ENCODE results near the gene KLHDC8A.
A peak's percentile ranks its signal among the peaks of the same experiment; 100 is the strongest.

KLHDC8A gene

DNA sequence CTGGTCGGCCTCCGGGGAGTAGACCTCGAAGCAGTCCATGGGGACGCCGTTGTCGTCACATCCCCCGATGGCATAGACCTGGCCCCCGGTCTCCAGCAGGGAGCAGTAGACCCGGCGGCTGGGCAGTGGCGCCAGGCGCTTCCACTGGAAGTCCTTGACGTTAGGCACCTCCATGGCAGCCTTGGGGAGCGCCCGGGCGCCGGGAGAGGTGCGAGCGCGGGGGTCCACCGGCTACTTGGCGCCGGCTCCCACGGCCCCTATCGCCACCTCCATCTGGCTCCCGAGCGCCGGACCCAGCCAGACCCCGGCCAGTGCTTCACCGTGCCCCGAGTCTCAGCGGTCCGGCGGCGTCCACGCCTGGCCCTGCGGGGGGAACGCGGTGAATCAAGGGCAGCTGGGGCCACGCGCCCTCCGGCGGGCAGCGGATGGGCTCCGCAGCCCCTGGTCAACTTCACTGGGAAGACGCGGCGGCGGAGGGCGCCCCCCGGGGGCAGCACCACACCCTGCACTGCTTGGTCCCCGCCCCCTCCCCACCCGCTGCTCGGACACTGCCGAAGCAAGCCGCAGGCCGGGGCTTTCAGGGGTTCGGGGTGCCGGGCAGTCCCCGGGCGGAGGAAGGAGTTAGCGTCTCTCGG, 13.2 kb downstream of the KLHDC8A start:
- peak in 1 of 2 donors; percentile 10 for DNase-seq

GRCh38 chr1:205342986-205343385, 13.7 kb downstream of the KLHDC8A start:
- DNase-seq = no peak

DNA sequence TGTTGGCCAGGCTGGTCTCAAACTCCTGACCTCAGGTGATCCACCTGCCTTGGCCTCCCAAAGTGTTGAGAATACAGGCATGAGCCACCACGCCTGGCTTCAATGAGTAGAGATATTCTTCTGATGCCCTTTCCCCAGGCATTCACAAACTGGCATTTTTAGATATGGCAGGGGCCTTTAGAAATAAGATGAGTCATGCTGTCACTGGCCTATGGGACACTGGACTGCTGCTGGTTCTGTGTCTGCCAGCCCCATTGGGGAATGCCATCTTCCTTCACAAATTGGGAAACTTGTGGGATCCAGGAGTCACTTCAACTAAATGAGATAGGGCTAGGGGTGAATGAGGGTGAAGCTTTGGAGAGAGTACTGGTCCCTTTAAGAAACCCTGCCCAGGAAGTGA, 16.0 kb downstream of the KLHDC8A start:
- DNase-seq = no peak

- no peak for DNase-seq
Measured at GRCh38 chr1:205339717-205340116, 17.0 kb downstream of the KLHDC8A start.

DNA sequence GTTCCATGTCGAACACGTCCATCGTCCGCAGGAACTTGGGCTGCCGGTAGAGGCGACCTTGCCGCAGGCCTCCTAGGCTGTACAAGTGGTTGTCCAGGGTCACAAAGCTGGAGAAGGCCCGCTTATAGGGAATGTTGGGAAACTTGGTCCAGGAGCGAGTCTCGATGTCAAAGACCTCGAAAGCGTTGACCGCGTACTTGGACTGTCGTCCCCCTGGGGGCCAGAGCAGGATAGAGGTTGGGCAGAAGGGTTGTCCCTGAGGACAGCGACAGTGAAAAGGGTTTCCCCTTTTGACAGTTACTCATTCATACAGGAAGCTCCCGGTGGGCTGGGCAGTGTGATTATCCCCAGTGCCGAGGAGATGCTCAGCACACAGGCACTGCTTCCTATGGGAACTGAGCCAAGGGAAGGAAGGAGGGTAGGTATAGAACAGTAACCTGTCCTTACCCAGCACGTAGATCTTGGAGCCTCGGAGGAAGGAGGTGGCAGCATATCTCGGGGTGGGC, 17.5 kb downstream of the KLHDC8A start:
- DNase-seq = no peak

- no peak for DNase-seq
Measured at GRCh38 chr1:205338011-205338410, 18.7 kb downstream of the KLHDC8A start.

GRCh38 chr1:205337481-205337880, 19.2 kb downstream of the KLHDC8A start:
- DNase-seq = no peak

DNA sequence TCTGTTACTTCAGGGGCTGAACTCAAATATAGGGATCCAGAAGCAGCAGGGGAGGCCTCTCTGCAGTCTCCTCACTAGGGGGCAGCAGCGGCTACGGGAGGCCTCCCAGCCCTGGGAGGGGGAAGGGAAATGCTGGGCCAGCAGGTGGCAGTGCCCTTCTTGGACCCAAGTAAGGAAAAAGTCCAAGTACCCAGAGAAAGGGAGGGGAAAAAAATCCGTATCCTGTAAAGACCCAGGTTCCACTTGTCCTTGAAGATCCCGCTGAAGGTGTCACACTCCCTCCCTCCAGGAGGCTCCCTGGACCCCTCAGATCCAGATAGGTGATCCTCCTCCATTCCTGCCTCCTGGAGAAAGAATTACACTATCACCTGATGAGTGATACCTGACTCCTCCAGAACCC, 21.0 kb downstream of the KLHDC8A start:
- peak; percentile 78 to 83 for DNase-seq

- DNase-seq = no peak
Measured at GRCh38 chr1:205332015-205332791, 24.5 kb downstream of the KLHDC8A start.

DNA sequence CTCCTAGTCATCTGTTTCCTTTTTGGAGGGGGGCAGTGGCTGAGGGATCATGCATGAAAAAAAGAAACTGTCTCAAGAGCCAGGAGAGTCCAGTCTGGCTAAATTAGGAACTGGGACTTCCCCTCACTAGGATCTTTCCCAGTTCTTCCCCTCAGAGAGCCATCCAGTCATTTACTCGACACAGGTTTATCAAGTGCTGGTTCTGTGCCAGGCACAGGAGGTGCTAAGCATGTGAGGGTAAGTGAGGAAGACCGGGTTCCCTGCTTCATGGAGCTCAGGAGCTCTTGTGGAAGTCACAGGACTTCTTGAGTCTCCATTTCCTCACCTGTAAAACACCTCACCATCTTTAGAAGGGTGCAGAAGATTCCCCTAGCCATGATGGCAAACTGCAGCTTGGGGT, 26.6 kb downstream of the KLHDC8A start:
- no peak for DNase-seq

DNA sequence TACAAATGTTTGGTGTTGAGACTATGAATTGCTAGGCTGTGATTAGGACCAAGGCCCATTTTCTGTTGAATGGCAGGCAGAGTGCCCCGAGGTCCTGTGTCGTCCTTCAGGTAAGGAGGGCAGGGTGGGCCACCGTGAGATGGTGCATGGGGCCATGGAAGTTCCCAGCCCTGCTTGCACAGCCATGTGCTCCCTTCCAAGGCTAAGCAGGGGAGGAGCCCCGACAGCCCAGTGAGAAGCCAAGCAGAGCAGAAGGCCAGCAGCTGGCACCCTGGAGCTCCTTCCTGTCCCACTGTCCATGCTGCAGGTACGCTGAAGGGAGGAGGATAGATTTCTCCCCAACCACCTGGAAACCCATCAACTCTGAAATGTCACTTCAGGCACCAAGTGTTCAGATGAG, 27.0 kb downstream of the KLHDC8A start:
- no peak for DNase-seq

DNA sequence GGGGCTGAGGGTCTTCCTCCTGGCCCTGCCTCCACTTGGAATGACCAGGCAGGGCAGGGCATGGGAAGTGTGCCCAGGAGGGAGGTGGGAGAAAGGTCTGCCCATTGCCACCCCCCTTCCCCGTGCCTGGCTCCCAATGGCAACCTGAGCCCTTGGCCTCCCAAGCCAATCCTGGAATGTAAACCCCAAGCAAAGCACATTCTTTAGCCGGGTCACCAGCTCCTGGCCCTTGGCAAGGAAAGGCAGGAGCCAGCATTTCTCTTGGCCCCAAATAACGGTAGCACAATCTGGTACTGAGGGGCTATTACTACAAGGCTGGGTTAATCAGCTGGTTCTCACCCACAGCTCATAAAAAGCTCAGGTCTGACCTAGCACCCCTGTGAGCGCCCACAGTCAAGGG, 28.2 kb downstream of the KLHDC8A start:
- DNase-seq = no peak

- no peak for DNase-seq
Measured at GRCh38 chr1:205326812-205327466, 29.8 kb downstream of the KLHDC8A start.

DNA sequence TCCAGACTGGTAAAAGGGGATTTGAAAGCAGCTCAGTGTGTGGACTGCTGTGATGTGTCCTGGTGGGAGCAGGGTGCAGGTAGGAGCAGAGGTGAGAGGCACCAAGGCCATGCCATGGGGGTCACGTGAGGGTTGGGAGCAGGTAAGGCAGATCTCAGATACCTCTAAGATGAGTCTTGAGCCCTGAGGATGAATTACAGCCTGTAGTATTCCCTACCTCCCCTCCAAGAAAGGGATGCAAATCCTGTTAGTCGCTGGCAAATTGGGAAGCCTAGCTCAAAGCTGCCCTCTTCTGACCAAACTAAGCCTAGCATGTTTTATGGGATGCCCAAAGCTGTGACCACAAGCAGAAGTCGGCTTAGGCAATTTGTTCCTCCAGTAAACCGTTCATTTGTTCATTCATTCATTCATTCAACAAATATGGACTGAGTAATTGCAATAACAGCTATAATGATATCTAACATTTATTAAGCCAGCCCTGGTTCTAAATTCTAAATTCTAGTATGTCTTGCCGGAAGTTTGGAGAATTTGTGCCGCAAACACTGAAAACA, 31.3 kb downstream of the KLHDC8A start:
- peak; percentile 49 to 67 for DNase-seq

GRCh38 chr1:205324781-205325180, 31.9 kb downstream of the KLHDC8A start:
- DNase-seq = no peak

GRCh38 chr1:205323794-205324193, 32.9 kb downstream of the KLHDC8A start:
- no peak for DNase-seq

GRCh38 chr1:205321959-205322283, 34.8 kb downstream of the KLHDC8A start:
- no peak for DNase-seq

- DNase-seq = peak; percentile 85 to 87
Measured at GRCh38 chr1:205321162-205321958, 35.4 kb downstream of the KLHDC8A start, which contains the start of gene NUAK2. NUAK2 (minus strand) TSS chr1:205321745; CDS start chr1:205321628, 117 bp downstream.

- peak; percentile 11 to 15 for DNase-seq
Measured at GRCh38 chr1:205319081-205320018, 37.4 kb downstream of the KLHDC8A start.

GRCh38 chr1:205318231-205318991, 38.3 kb downstream of the KLHDC8A start:
- DNase-seq = no peak

Measured in activated CD4-positive, alpha-beta T cell treated with anti-CD3 and anti-CD28 coated beads for 4 hours (primary cell).